A549 (cell line): ENCODE measurements around the gene CLPSL2.

Experiments
- CEBPB ChIP-seq, 2 experiments: fragments of >200 bp in 1 of 2; sonication (Bioruptor Twin) in 1 of 2; formaldehyde crosslinking in 1 of 2; IDR thresholded peaks; 2 replicates each; pipeline ENCODE4 v1.6.1; 2012 to 2016
- CHD2 ChIP-seq: fragments of 150-350 bp; IDR thresholded peaks from 2 replicates; pipeline ENCODE4 v1.6.1; 2014; ENCODE audit warnings: low read length; ENCODE audit not compliant: partially characterized antibody
- CTCF ChIP-seq: fragments of >200 bp; sonication (Bioruptor Twin); formaldehyde crosslinking; IDR thresholded peaks from 3 replicates; pipeline ENCODE4 v1.5.1; 2016
- EP300 ChIP-seq, 2 experiments: fragments of >200 bp; sonication (Bioruptor Twin); formaldehyde crosslinking; IDR thresholded peaks; 2 replicates in 1 of 2; 3 replicates in 1 of 2; pipeline ENCODE4 v1.6.1; 2016 to 2017
- HOXA7 ChIP-seq: fragments of 250-450 bp; sonication (Bioruptor Pico); IDR thresholded peaks from 2 replicates; pipeline ENCODE4 v1.5.0; 2020; ENCODE audit warnings: mild to moderate bottlenecking, moderate library complexity
- JUNB ChIP-seq: fragments of >200 bp; sonication (Bioruptor Twin); formaldehyde crosslinking; IDR thresholded peaks from 2 replicates; pipeline ENCODE4 v1.6.1; 2016
- MAFK ChIP-seq: fragments of 450-650 bp; IDR thresholded peaks from 2 replicates; pipeline ENCODE4 v1.6.1; 2014; ENCODE audit not compliant: partially characterized antibody
- POLR2A ChIP-seq: IDR thresholded peaks from 2 replicates; pipeline ENCODE4 v1.6.1; 2012; ENCODE audit warnings: mild to moderate bottlenecking, low read length
- RCOR1 ChIP-seq: fragments of 150-350 bp; IDR thresholded peaks from 2 replicates; pipeline ENCODE4 v1.6.1; 2014; ENCODE audit warnings: antibody characterized with exemption, low read length, low read depth
- ZSCAN20 ChIP-seq: fragments of 250-450 bp; sonication (Bioruptor Pico); IDR thresholded peaks from 2 replicates; pipeline ENCODE4 v1.8.0; 2022; ENCODE audit warnings: mild to moderate bottlenecking, moderate library complexity

GRCh38 chr6:35769211-35769610, 7.2 kb upstream of the CLPSL2 start:
- no peak for TF ChIP-seq RCOR1
- TF ChIP-seq CTCF: no peak
- no peak for TF ChIP-seq JUNB
- TF ChIP-seq POLR2A: no peak
- no peak for TF ChIP-seq MAFK
- TF ChIP-seq HOXA7 (CRISPR knock-in tag): no peak
- TF ChIP-seq EP300 (IDR thresholded peaks at IDR 0.05): no peak
- TF ChIP-seq CHD2: no peak
- TF ChIP-seq CEBPB (IDR thresholded peaks at IDR 0.05): no peak
- no peak for TF ChIP-seq ZSCAN20 (CRISPR knock-in tag)
